Motor neuron (in vitro differentiated cells): ENCODE data around the gene PKD1L1. TPM values are rescaled to one million over a fixed set of nuclear protein-coding genes. Genes with fewer than 3 reads are reported as not detected.

Experiments
- ATAC-seq, 8 experiments: fragments of 200-7000 bp; cut with Tn5 transposase; replicated peaks in 6 of 8; 2 replicates each; pipeline ENCODE4 v1.8.0; 2021; ENCODE audit warnings: mild to moderate bottlenecking in 8 of 8, moderate library complexity in 8 of 8
- H3K27ac ChIP-seq, 2 donors: fragments of 250-450 bp; sonication (Bioruptor Pico); 2 replicates each; pipeline ENCODE4 v1.9.0; 2021; ENCODE audit warnings: antibody characterized with exemption in 2 of 2, mild to moderate bottlenecking in 2 of 2, moderate library complexity in 1 of 2
- H3K4me1 ChIP-seq, 2 donors: fragments of 250-450 bp; sonication (Bioruptor Pico); replicated peaks in 1 of 2; 2 replicates each; pipeline ENCODE4 v1.6.1; 2021; ENCODE audit warnings: antibody characterized with exemption in 2 of 2, mild to moderate bottlenecking in 2 of 2, moderate library complexity in 1 of 2
- H3K4me3 ChIP-seq, 5 donors: fragments of 250-450 bp; sonication (Bioruptor Pico); 2 replicates each; pipeline ENCODE4 v1.9.0; 2021; ENCODE audit warnings: antibody characterized with exemption in 5 of 5, mild to moderate bottlenecking in 5 of 5, moderate library complexity in 4 of 5
- WGBS, 10 experiments: fragments of 450-650 bp; shearing (Covaris generic); methylation state at CpG; one replicate each; pipeline ENCODE4 v1.0.0; 2022; 5-methylcytosine and 5-hydroxymethylcytosine counted together
- in situ Hi-C, 9 experiments: fragments of 400-800 bp; cut with MboI; loops; one replicate each; pipeline ENCODE4 v1.15.0; 2021; ENCODE audit warnings: low sequenced_read_pairs in 9 of 9, low pct_unique_long_range_greater_than_20kb in 2 of 9; ENCODE audit not compliant: unreplicated experiment in 9 of 9
- total RNA-seq, 8 experiments: library from RNA; unstranded; fragments of 300-600 nt; gene quantifications; 2 replicates each; pipeline versions ENCODE4 v1.2.3 to v1.2.4, GENCODE V29; 2022

The PKD1L1 gene
- total RNA-seq, 8 experiments from 2014 or later: 0.09 to 1.6 (median 0.32) TPM; not detected in 1

DNA sequence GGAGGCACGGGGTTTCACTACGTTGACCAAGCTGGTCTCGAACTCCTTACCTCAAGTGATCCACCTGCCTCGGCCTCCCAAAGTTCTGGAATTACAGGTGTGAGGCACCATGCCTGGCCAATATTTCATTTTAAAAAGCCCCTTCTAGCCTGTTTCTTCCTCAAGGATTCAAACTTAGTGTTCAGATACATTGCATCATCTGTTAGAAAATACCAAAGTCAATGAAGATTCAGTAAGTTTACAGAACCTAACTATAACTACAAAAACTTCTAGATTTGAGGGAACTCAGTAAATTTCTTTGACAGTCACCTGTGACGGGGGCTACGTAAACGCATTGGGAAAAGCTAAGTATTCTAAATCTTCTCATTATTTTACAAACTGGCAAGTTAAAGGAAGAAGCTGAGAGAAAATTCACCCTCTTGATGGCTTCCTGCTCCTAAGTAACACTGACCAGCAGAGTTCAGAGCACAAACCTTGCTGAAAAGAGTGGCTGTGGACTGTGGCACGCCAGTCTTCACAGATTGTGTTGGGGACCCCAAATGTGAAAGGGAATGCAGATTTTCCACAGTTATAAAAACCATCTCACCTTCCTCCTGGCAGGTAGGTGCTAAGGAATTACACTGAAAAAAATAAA is 162.2 kb downstream of the PKD1L1 start:
- in situ Hi-C loops: no loop called here
- WGBS, 10 experiments: 60 to 100% (median 93%) methylated on average over 1 to 8 of the region's 8 CpGs

DNA sequence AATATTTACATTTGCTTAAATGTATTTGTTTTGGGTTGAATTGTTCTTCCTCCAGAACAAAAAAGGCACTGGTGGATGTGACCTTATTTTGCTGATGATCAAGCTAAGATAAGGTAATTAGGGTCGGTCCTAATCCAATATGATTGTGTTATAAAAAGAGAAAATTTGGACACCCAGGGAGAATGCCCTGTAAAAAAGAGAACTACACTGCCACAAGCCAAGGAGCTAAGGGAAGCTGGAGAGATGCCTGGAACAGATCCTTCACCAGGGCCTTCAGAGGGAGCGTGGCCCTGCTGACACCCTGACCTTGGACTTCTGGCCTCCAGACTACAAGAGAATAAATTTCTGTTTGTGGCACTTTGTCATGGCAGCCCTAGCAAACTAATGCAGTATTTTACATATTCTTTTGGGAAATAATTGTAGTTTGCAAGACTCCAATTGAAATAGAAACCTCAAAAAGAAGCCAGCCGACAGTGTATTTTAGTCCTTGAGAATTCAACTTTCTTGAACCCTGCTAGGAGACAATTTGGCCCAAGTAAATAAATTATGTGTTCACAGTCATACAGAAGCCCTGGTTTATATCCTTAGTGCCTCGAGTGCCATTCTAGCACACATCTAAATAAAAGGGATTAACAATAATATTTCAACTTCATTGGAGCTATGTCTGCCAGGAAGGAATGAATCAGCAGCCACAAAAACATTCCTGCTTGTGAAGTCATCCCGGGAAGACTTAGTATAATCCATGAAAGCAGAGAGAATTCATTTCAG is 164.6 kb downstream of the PKD1L1 start:
- no peak overlapping the region for H3K4me3 ChIP-seq
- 0 to 96% (median 71%) methylated on average over 2 to 5 of the region's 5 CpGs for WGBS, 10 experiments
- peak in 7 of 8 experiments; percentile 32 to 77 (median 68) for ATAC-seq
- H3K27ac ChIP-seq: no peak overlapping the region
- in situ Hi-C loops: no loop called here
- H3K4me1 ChIP-seq: peaks cover 0 to 8% of the 10 kb centered on the region in 2 donors

More for the DNA sequence above, 162.2 kb downstream of the PKD1L1 start:
- peak in 3 of 8 experiments; percentile 5 to 16 (median 5) for ATAC-seq
- peak overlapping the region in 1 of 2 donors; percentile 35 for H3K27ac ChIP-seq
- H3K4me3 ChIP-seq: no peak overlapping the region
- peaks cover 0 to 8% of the 10 kb centered on the region in 2 donors for H3K4me1 ChIP-seq

DNA sequence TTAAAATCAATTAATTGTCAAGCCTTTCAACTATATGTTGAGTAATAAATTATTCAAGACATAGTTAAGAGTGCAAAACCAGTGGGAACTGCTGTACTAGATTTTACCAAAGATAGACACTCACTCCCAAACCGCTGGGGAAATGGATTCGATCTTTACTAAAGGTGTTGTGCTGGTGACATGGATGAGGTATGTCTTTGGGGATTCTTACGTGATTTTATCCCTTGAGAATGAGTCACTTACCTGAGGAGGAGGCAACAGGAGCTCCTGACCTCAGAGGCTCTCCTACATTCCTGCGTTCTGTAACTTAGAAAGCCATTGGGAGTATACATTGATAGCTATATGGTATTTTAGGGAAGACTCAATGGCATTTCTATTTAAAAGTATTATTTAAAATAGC is 165.5 kb downstream of the PKD1L1 start:
- no peak for ATAC-seq
- in situ Hi-C loops: no loop called here
- Histone ChIP-seq H3K27ac (no peak overlapping the region), H3K4me1 (peaks cover 0 to 8% of the 10 kb centered on the region in 2 donors), H3K4me3 (no peak overlapping the region)
- WGBS, 10 experiments: 83 to 100% (median 99%) methylated on average over 1 to 4 of the region's 4 CpGs; no CpG with 5 or more reads in 2 of the 10 experiments

DNA sequence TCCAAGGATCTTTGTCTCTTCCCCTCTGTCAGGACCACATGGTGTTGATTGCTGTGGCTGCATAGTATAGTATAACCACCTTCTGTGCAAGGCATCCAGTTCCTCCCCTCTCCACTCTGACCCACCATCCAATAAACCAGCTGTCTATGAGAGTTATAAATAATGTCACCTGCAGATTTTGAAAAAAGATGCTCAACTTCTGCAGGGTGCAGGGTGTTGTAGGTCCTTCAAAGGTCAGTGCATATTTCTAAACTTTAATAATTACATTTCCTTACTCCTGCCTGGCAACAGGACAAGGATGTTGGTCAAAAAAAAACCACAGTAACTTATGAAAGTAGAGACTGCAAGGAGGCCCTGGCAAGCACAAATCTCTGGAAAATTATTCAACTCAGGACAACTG is 166.2 kb downstream of the PKD1L1 start:
- Histone ChIP-seq H3K4me3 (no peak overlapping the region), H3K27ac (no peak overlapping the region), H3K4me1 (peaks cover 0 to 8% of the 10 kb centered on the region in 2 donors)
- no peak for ATAC-seq
- in situ Hi-C loops: no loop called here

DNA sequence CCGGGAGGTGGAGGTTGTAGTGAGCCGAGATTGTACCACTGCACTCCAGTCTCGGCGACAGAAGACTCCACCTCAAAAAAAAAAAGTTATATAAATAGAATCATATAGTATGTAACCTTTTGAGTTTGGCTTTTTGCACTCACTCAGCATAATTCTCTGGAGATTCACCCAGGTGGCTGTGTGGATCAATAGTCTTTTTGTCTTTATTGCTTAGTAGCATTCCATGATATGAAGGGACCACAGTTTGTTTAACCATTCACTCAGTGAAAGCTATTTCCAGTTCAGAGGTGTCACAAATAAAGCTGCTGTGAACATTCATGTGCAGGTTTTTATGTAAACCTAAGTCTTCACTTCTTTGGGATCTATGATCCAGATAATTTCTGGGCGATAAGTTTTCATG is 167.7 kb downstream of the PKD1L1 start:
- Histone ChIP-seq H3K4me3 (no peak overlapping the region), H3K4me1 (no peaks in the 10 kb centered on the region), H3K27ac (no peak overlapping the region)
- no peak for ATAC-seq
- in situ Hi-C loops: no loop called here
- WGBS, 10 experiments: 83 to 100% (median 97%) methylated on average over 1 to 5 of the region's 5 CpGs; no CpG with 5 or more reads in 2 of the 10 experiments

DNA sequence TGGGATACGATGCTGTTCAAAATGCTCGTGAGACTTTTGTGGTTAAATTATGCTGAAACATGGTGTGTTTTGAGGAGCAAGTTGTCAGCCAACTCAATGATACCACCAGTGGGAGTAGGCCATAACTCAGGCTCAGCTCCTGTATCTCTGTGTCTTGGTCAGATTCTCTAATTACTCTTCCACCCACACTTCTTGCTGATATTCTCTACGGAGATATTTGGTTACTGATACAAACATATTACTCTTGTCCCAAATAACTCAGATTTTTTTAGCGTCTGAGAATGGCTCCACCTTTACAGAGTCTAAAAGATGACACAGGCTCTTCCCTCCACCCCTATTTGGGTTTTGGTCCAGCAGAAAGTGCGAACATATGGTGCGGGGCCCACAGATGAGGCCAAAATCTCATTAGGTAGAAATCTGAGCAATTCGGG is 168.9 kb downstream of the PKD1L1 start:
- WGBS, 10 experiments: 42 to 100% (median 72%) methylated on average over 1 to 7 of the region's 7 CpGs; no CpG with 5 or more reads in 2 of the 10 experiments

DNA sequence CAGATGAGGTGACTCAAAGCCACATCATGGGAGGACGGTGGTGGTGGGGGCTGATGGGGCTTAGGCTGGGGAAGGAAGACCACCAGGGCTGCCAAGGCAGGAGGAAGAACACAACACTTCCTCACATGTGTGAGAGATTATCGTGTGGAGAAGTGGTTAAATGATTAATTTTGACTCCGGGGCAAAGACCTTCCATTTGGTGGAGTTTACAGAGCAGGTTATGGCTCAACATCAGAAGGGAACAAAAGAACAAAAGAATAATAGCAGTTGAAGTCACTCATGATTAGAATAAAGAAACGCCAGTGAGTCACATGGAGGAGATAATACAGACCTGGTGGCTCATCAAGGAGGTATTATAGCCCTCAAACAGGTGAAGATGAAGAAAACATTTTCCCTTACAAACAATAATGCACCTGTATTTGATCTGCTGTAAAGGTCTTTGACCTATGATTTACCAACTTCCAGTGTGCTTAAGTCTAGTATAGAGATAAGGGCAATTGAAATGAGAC is 170.1 kb downstream of the PKD1L1 start:
- H3K4me3 ChIP-seq: no peak overlapping the region
- H3K4me1 ChIP-seq: no peaks in the 10 kb centered on the region
- in situ Hi-C loops: no loop called here
- H3K27ac ChIP-seq: no peak overlapping the region
- 6 to 100% (median 60%) methylated on average over 1 to 3 of the region's 4 CpGs; no CpG with 5 or more reads in 1 of the 10 experiments for WGBS, 10 experiments
- no peak for ATAC-seq

More for the DNA sequence above, 168.9 kb downstream of the PKD1L1 start:
- ATAC-seq: no peak
- Histone ChIP-seq H3K27ac (no peak overlapping the region), H3K4me3 (no peak overlapping the region), H3K4me1 (no peaks in the 10 kb centered on the region)
- in situ Hi-C loops: no loop called here

DNA sequence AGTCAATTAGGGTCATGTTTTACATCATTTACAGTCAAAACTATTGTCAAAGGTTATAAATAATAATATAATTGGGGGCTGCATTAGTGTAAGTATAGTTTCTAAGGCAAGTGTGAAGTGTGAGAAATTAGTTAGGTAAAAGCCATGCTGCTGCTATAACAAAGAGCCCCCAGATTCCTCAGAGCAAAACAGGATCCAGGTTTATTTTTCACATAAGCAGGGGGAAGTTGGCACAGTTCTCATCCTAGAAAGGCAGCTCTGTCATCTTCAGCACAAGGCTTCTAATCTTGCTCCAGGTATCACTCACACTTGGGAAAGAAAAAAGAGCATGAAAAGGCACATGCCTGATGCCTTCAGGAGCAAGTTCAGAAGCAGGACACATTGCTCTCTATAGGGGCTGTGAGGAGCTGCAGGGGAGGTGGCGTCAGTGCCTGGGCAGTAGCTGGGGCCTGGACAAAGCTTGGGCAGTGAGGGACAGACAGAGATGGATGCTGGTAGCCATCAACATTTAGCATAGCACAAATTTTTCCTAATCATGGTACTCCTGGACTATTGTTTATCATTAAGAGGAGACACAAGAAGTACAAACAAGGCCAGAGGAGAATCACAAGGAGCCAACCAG is 170.6 kb downstream of the PKD1L1 start:
- H3K27ac ChIP-seq: no peak overlapping the region
- WGBS, 10 experiments: 60 to 100% methylated on average over 1 of the region's 1 CpG; no CpG with 5 or more reads in 8 of the 10 experiments
- H3K4me1 ChIP-seq: no peaks in the 10 kb centered on the region
- no peak for ATAC-seq
- no peak overlapping the region for H3K4me3 ChIP-seq
- in situ Hi-C loops: no loop called here

DNA sequence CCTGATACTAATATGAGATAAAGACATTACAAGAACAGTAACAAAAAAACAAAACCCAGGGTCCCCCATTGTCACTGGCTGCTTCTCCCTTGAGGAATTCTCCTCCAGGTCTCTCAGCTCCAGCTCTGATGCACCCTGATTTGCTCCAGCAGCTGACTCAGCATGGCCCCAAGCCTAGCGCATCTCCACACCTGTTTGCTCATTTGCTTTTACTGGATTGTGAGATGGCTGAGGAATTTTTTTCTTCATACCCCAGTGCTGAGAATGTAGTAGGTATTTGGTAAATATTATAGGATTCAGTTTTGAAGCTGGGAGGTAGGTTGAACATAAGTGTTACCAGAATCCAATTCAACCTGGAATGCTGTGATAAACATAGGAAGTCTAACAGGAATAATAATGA is 171.9 kb downstream of the PKD1L1 start:
- no peak for ATAC-seq
- peaks cover 5% of the 10 kb centered on the region in 2 donors for H3K4me1 ChIP-seq
- no peak overlapping the region for H3K27ac ChIP-seq
- H3K4me3 ChIP-seq: no peak overlapping the region
- in situ Hi-C loops: no loop called here
- 100% methylated on average over 1 of the region's 1 CpG; no CpG with 5 or more reads in 6 of the 10 experiments for WGBS, 10 experiments

DNA sequence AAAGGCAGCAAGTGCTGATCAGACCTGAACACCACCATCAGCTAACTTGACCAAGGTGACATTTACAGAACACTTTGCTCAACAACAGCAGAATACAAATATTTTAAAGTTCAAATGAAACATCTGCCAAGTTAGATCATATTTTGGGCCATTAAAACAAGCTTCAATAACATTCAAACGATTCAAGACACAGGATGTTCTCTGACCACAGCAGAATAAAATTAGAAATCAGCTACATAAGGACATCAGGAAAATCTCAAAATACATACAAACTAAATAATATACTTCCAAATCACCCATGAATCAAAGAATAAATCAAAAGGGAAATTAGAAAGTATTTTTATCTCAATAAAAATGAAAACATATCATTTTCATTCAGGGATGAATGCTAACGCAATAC is 173.0 kb downstream of the PKD1L1 start:
- Histone ChIP-seq H3K4me3 (no peak overlapping the region), H3K27ac (no peak overlapping the region), H3K4me1 (peaks cover 5 to 7% of the 10 kb centered on the region in 2 donors)
- 57 to 100% (median 93%) methylated on average over 1 to 2 of the region's 2 CpGs; no CpG with 5 or more reads in 1 of the 10 experiments for WGBS, 10 experiments
- in situ Hi-C loops: no loop called here
- ATAC-seq: no peak

DNA sequence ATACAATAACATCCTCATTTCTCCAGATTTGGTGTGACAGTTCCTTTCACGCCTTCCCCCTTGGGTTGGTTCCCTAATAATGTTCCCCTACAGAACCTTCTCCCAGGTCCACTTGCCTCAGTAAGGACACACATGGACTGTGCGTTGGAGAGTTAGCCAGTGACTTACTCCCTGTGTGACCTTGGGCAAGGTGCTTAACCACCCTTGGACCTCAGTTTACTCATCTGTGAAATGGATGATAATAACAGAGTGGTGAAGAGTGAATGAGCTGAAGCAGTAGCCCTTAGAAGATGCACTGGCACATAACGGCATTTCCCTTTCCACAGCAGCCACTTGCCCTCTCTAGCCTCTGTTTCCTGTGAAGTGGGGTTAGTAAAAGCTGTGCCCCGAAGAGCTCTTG is 175.8 kb downstream of the PKD1L1 start:
- Histone ChIP-seq H3K27ac (no peak overlapping the region), H3K4me3 (no peak overlapping the region), H3K4me1 (peaks cover 5 to 7% of the 10 kb centered on the region in 2 donors)
- ATAC-seq: no peak
- in situ Hi-C loops: no loop called here
- WGBS, 10 experiments: 80 to 100% (median 97%) methylated on average over 1 to 4 of the region's 4 CpGs; no CpG with 5 or more reads in 4 of the 10 experiments

DNA sequence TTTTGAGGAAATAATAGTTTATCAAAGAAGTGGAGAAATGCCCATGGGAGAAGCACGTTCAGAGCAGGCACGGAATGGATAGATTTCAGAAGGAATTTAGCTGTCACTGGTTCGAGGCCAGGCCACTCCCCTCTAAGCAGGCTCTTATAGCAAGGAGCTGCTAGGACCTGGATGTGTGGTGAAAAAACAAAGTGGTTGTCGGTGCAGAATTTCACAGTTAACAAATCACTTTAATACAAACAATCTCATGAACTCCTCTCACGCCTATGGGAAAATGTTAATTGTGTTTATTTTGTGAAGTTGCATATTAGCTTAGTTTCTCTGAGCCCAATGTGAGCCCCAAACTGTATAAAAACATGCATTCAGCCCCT is 176.3 kb downstream of the PKD1L1 start:
- no peak overlapping the region for H3K27ac ChIP-seq
- no peak overlapping the region for H3K4me3 ChIP-seq
- H3K4me1 ChIP-seq: peaks cover 5 to 7% of the 10 kb centered on the region in 2 donors
- in situ Hi-C loops: no loop called here
- 13 to 100% (median 64%) methylated on average over 1 to 5 of the region's 5 CpGs for WGBS, 10 experiments
- peak in 3 of 8 experiments; percentile 30 to 36 (median 30) for ATAC-seq
